ENCODE data around the gene PEX10.
A peak's percentile ranks its signal among the peaks of the same experiment; 100 is the strongest.

Gene PEX10

GRCh38 chr1:2386636-2387611 lies 25.4 kb downstream of the PEX10 start:
- DNase-seq, result no peak

- no peak for DNase-seq
Observed at GRCh38 chr1:2385606-2386280, 26.6 kb downstream of the PEX10 start.

GRCh38 chr1:2384941-2385481 lies 27.4 kb downstream of the PEX10 start:
- no peak for DNase-seq

GRCh38 chr1:2384130-2384860 lies 28.1 kb downstream of the PEX10 start:
- DNase-seq, result no peak

GRCh38 chr1:2383576-2383975 lies 28.8 kb downstream of the PEX10 start:
- DNase-seq, result no peak

GRCh38 chr1:2382621-2383361 lies 29.6 kb downstream of the PEX10 start:
- DNase-seq, result peak in 1 of 2 donors; percentile 48

- peak; percentile 82 to 84 for DNase-seq
Observed at GRCh38 chr1:2381741-2382620, 30.4 kb downstream of the PEX10 start.

- no peak for DNase-seq
Observed at GRCh38 chr1:2380816-2381591, 31.4 kb downstream of the PEX10 start.

- DNase-seq, result no peak
Observed at GRCh38 chr1:2379733-2380404, 32.5 kb downstream of the PEX10 start.

GRCh38 chr1:2378956-2379732 lies 33.2 kb downstream of the PEX10 start:
- DNase-seq, result no peak

GRCh38 chr1:2378441-2378851 lies 33.9 kb downstream of the PEX10 start:
- DNase-seq, result no peak

GRCh38 chr1:2377751-2378440 lies 34.5 kb downstream of the PEX10 start:
- DNase-seq, result no peak

- no peak for DNase-seq
Observed at GRCh38 chr1:2376931-2377672, 35.3 kb downstream of the PEX10 start.

- no peak for DNase-seq
Observed at GRCh38 chr1:2376261-2376741, 36.1 kb downstream of the PEX10 start.

GRCh38 chr1:2375923-2376260 lies 36.5 kb downstream of the PEX10 start:
- DNase-seq, result no peak

GRCh38 chr1:2375246-2375922 lies 37.0 kb downstream of the PEX10 start:
- DNase-seq, result no peak
